ENCODE measurements around the gene FAM236D. TPM values are rescaled to one million over a fixed set of nuclear protein-coding genes. Genes with fewer than 3 reads are reported as not detected.
"Not testable (repeated sequence)": the region's sequence is repeated elsewhere in the genome, so short reads cannot be mapped to it uniquely, and the experiment has no call there.

Gene FAM236D
- not detected for total RNA-seq
- not detected for polyA plus RNA-seq
- long read RNA-seq, donor 1, result 0 reads
- long read RNA-seq, donor 2, result 0 reads
- long read RNA-seq, donor 3, result 0 reads
- long read RNA-seq, donor 4, result 0 reads

DNA sequence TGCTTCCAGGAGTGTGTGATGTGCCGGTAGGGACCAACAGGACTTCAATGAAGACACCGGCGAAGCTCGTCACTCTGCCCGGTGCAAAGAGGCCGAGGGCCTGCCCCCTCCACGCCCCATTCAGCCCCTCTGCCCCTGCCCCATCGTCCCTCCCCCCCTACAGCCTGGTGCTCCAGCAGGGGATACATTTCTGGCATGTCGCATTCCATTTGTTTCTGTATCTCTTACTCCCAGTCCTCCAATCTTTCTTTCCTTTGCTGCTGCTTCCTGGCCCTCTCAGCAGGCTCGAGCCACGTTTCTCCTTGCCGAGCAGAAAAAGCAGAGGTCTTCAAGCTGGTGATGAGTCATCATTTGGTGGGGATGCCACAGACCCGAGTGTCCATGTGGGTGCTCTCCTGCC is at the start of gene FAM236D:
Gene FAM236D, minus strand, starts transcription at position 101 of the 400 bp plus-strand sequence. Its CDS starts 100 bp downstream, at position 1.
- ATAC-seq; H3K9me3 ChIP-seq (ENCODE audit: control insufficient read depth, low read length); intact Hi-C loops (cut with DNase I); DNase-seq; H3K4me1 ChIP-seq (ENCODE audit: control insufficient read depth, insufficient read depth, low read length); H3K4me3 ChIP-seq (ENCODE audit: low read length); H3K27ac ChIP-seq (ENCODE audit: low read length); H3K27me3 ChIP-seq (ENCODE audit: control insufficient read depth, insufficient read depth): not testable (repeated sequence)
- no CpG with 5 or more reads among the region's 13 CpGs for WGBS

DNA sequence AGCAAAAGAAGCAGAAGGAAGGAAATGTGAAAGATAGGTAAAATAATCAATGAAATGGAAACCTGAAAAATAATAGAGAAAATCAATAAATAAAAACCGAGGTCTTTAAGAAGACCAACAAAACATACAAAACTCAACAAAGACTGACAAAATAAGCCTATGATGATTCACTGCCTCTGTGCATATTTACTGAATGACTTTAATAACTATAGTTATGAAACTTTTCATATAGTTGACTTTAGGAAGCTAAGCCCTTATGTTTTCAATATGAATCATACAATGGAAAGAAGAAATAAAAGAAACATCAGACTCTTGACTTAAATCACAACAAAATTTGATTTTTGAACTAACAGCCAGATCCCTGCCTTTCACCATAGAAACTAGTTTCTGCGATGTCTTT is 29.5 kb upstream of the FAM236D start:
- intact Hi-C loops (cut with DNase I); H3K4me3 ChIP-seq (ENCODE audit: low read length); H3K4me1 ChIP-seq (ENCODE audit: control insufficient read depth, insufficient read depth, low read length); H3K27ac ChIP-seq (ENCODE audit: low read length); DNase-seq; ATAC-seq; H3K27me3 ChIP-seq (ENCODE audit: control insufficient read depth, insufficient read depth); H3K9me3 ChIP-seq (ENCODE audit: control insufficient read depth, low read length): not testable (repeated sequence)
- WGBS, result no CpG with 5 or more reads among the region's 2 CpGs

- WGBS, result no CpG with 5 or more reads among the region's 13 CpGs
- H3K4me3 ChIP-seq (ENCODE audit: low read length); H3K27me3 ChIP-seq (ENCODE audit: control insufficient read depth, insufficient read depth); H3K27ac ChIP-seq (ENCODE audit: low read length); H3K4me1 ChIP-seq (ENCODE audit: control insufficient read depth, insufficient read depth, low read length); ATAC-seq; H3K9me3 ChIP-seq (ENCODE audit: control insufficient read depth, low read length); DNase-seq; intact Hi-C loops (cut with DNase I): not testable (repeated sequence)
Observed at GRCh38 chrX:72830701-72831100, 22.7 kb upstream of the FAM236D start.

- H3K4me1 ChIP-seq (ENCODE audit: control insufficient read depth, insufficient read depth, low read length); ATAC-seq; intact Hi-C loops (cut with DNase I); H3K27me3 ChIP-seq (ENCODE audit: control insufficient read depth, insufficient read depth); H3K9me3 ChIP-seq (ENCODE audit: control insufficient read depth, low read length); H3K27ac ChIP-seq (ENCODE audit: low read length); H3K4me3 ChIP-seq (ENCODE audit: low read length); DNase-seq: not testable (repeated sequence)
- WGBS, result 100% methylated on average over 1 of the region's 3 CpGs
Observed at GRCh38 chrX:72790390-72790789, 17.6 kb downstream of the FAM236D start.

GRCh38 chrX:72788142-72788541 is 19.9 kb downstream of the FAM236D start:
- intact Hi-C loops (cut with DNase I); H3K4me3 ChIP-seq (ENCODE audit: low read length): not testable (repeated sequence)

DNA sequence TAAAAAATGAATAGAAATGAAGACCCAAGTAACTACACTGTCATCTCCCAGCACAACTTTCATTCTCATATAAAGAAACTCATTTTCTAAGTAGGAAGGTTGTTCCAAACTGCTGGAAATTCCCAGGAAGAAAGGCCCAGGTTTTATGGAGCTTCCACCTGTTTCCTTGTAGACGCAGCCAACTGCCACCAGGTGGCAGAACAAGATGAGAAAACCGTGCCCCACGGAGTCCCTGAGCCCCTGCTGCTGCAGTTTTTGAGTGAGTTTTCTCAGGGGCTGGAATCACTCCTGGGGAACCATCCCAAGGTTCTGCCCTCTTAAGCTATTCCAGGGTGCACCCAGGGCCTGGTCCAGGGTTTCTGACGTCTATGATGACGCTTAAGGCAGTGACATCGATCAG is 24.0 kb downstream of the FAM236D start:
- H3K27me3 ChIP-seq (ENCODE audit: control insufficient read depth, insufficient read depth); H3K9me3 ChIP-seq (ENCODE audit: control insufficient read depth, low read length); H3K4me1 ChIP-seq (ENCODE audit: control insufficient read depth, insufficient read depth, low read length); DNase-seq; ATAC-seq; intact Hi-C loops (cut with DNase I); H3K27ac ChIP-seq (ENCODE audit: low read length); H3K4me3 ChIP-seq (ENCODE audit: low read length): not testable (repeated sequence)
- WGBS, result no CpG with 5 or more reads among the region's 6 CpGs

More at GRCh38 chrX:72788142-72788541, 19.9 kb downstream of the FAM236D start:
- not testable (repeated sequence) for H3K27ac ChIP-seq (ENCODE audit: low read length); H3K27me3 ChIP-seq (ENCODE audit: control insufficient read depth, insufficient read depth); DNase-seq; H3K9me3 ChIP-seq (ENCODE audit: control insufficient read depth, low read length); ATAC-seq; H3K4me1 ChIP-seq (ENCODE audit: control insufficient read depth, insufficient read depth, low read length)
- WGBS, result no CpG with 5 or more reads among the region's 1 CpG

DNA sequence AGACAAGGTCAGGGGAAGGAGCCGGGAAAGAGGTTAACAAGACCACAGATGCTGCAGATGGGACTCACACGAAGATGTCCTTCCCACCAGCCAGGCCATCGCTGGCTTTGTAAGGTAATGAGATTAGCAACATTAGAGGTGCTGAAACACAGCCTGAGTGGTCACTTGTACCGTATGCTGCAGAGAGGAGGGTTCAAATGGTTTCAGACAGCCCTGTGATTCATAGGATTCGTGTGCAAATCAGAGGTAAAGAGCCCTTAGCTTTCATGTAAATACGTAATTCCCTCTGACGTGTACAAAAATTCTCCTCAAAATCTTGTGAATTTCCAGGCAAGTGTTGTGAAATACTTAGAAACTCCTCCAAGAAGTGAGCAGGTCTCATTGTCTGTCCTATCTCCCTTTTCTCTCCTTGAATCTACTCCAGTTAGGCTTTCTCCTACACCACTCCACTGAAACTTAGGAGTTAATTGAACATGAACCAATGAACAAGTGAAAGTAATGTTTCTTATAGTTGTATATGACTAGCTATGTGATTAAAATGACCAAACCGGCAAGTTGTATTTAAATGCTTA is 24.6 kb downstream of the FAM236D start:
- intact Hi-C loops (cut with DNase I), result not testable (repeated sequence)

DNA sequence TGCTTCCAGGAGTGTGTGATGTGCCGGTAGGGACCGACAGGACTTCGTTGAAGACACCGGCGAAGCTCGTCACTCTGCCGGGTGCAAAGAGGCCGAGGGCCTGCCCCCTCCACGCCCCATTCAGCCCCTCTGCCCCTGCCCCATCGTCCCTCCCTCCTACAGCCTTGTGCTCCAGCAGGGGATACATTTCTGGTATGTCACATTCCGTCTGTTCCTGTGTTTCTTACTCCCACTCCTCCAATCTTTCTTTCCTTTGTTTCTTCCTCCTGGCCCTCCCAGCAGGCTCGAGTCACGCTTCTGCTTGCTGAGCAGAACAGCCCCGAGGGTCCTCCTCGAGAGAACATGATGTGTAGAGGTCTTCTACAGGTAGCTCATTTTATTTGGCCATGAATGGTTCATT is 25.4 kb downstream of the FAM236D start, which contains the start of gene FAM236B:
Gene FAM236B, minus strand, starts transcription at position 101 of the 400 bp plus-strand sequence. Its CDS starts 100 bp downstream, at position 1.
- H3K27ac ChIP-seq (ENCODE audit: low read length); DNase-seq; H3K9me3 ChIP-seq (ENCODE audit: control insufficient read depth, low read length); ATAC-seq; H3K4me3 ChIP-seq (ENCODE audit: low read length); H3K27me3 ChIP-seq (ENCODE audit: control insufficient read depth, insufficient read depth); intact Hi-C loops (cut with DNase I); H3K4me1 ChIP-seq (ENCODE audit: control insufficient read depth, insufficient read depth, low read length): not testable (repeated sequence)
- WGBS, result no CpG with 5 or more reads among the region's 15 CpGs

More for the DNA sequence above, 24.6 kb downstream of the FAM236D start:
- H3K4me1 ChIP-seq (ENCODE audit: control insufficient read depth, insufficient read depth, low read length); H3K4me3 ChIP-seq (ENCODE audit: low read length); H3K9me3 ChIP-seq (ENCODE audit: control insufficient read depth, low read length); H3K27me3 ChIP-seq (ENCODE audit: control insufficient read depth, insufficient read depth); ATAC-seq; DNase-seq; H3K27ac ChIP-seq (ENCODE audit: low read length): not testable (repeated sequence)
- no CpG with 5 or more reads among the region's 8 CpGs for WGBS

- H3K9me3 ChIP-seq (ENCODE audit: control insufficient read depth, low read length); ATAC-seq; H3K4me3 ChIP-seq (ENCODE audit: low read length); intact Hi-C loops (cut with DNase I); H3K27ac ChIP-seq (ENCODE audit: low read length); DNase-seq; H3K4me1 ChIP-seq (ENCODE audit: control insufficient read depth, insufficient read depth, low read length); H3K27me3 ChIP-seq (ENCODE audit: control insufficient read depth, insufficient read depth): not testable (repeated sequence)
- WGBS, result no CpG with 5 or more reads among the region's 6 CpGs
Observed at GRCh38 chrX:72778146-72778545, 29.9 kb downstream of the FAM236D start.

DNA sequence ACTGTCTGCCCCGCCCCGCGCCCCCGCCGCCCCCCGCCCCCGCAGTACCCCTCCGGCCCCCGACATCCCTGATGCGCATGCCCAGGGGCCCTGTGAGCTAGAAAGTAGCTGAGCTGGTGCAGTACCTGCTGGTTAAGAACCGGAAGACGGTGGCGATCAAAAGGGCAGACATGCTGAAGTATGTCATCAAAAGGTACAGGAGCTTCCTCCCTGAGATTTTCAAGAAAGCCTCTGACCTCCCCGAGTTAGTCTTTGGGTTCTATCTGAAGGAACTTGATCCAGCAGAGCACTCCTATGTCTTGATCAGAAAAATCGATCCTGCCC is 30.6 kb downstream of the FAM236D start:
- ATAC-seq, result peak in 1 of 2 donors; percentile 34

GRCh38 chrX:72776653-72777466 is 31.1 kb downstream of the FAM236D start, which contains the start of gene DMRTC1B:
Gene DMRTC1B, plus strand, starts transcription at chrX:72776890. Its CDS starts 68,246 bp downstream, at chrX:72845136.
- no CpG with 5 or more reads among the region's 44 CpGs for WGBS
- H3K27me3 ChIP-seq (ENCODE audit: control insufficient read depth, insufficient read depth); H3K9me3 ChIP-seq (ENCODE audit: control insufficient read depth, low read length); H3K4me3 ChIP-seq (ENCODE audit: low read length); H3K4me1 ChIP-seq (ENCODE audit: control insufficient read depth, insufficient read depth, low read length); intact Hi-C loops (cut with DNase I); DNase-seq; H3K27ac ChIP-seq (ENCODE audit: low read length): not testable (repeated sequence)
- peak; percentile 72 to 81 for ATAC-seq

More for the DNA sequence above, 30.6 kb downstream of the FAM236D start:
- DNase-seq; H3K4me1 ChIP-seq (ENCODE audit: control insufficient read depth, insufficient read depth, low read length); H3K27me3 ChIP-seq (ENCODE audit: control insufficient read depth, insufficient read depth); H3K9me3 ChIP-seq (ENCODE audit: control insufficient read depth, low read length); intact Hi-C loops (cut with DNase I); H3K4me3 ChIP-seq (ENCODE audit: low read length); H3K27ac ChIP-seq (ENCODE audit: low read length): not testable (repeated sequence)
- no CpG with 5 or more reads among the region's 15 CpGs for WGBS

Measured in right cardiac atrium (tissue), 5 donors.